Keratinocyte (primary cell): ENCODE data around the gene FZR1. TPM values are rescaled to one million over a fixed set of nuclear protein-coding genes. Genes with fewer than 3 reads are reported as not detected.

Experiments used
- DNase-seq: peaks from one replicate; pipeline ENCODE4 v3.0.0-alpha.2; 2011; ENCODE audit warnings: low read depth, missing footprints, low spot score
- FAIRE-seq: peaks from 2 replicates; lab custom pipeline; 2011; peaks lifted over from hg19 to GRCh38; lab: Jason Lieb, UNC
- H2AFZ ChIP-seq: 2 replicates; pipeline ENCODE4 v1.6.0; 2012; ENCODE audit warnings: low read length, control low read depth, inconsistent platforms; ENCODE audit not compliant: control insufficient read depth
- H3K27ac ChIP-seq: 2 replicates; pipeline ENCODE4 v1.5.1; 2011; ENCODE audit warnings: low read length; ENCODE audit not compliant: control insufficient read depth, insufficient read depth
- H3K27me3 ChIP-seq: 3 replicates; pipeline ENCODE4 v1.6.0; 2011; ENCODE audit warnings: low read length; ENCODE audit not compliant: control insufficient read depth, insufficient read depth; ENCODE audit errors: extremely low read depth
- H3K36me3 ChIP-seq, 2 experiments: 2 replicates in 1 of 2; 3 replicates in 1 of 2; pipeline ENCODE4 v1.5.1; 2011; ENCODE audit warnings: low read length in 2 of 2, mild to moderate bottlenecking in 1 of 2; ENCODE audit not compliant: control insufficient read depth in 2 of 2, insufficient read depth in 2 of 2; ENCODE audit errors: extremely low read depth in 1 of 2
- H3K4me1 ChIP-seq: 3 replicates; pipeline ENCODE4 v1.5.1; 2011; ENCODE audit warnings: low read length; ENCODE audit not compliant: control insufficient read depth, insufficient read depth; ENCODE audit errors: extremely low read depth
- H3K4me2 ChIP-seq: 3 replicates; pipeline ENCODE4 v1.6.0; 2011; ENCODE audit warnings: low read depth, low read length; ENCODE audit not compliant: control insufficient read depth, insufficient read depth; ENCODE audit errors: extremely low read depth
- H3K4me3 ChIP-seq, 3 experiments: fragments of 200-600 bp in 1 of 3; sonication (generic) in 1 of 3; 2 replicates in 2 of 3; 3 replicates in 1 of 3; pipeline ENCODE4 v1.5.1; 2011 to 2016; ENCODE audit warnings: low read length in 3 of 3, mild to moderate bottlenecking in 3 of 3, control low read depth in 2 of 3, inconsistent platforms in 1 of 3, low read depth in 1 of 3, mixed read lengths in 1 of 3, mixed run types in 1 of 3, moderate library complexity in 1 of 3; ENCODE audit not compliant: control insufficient read depth in 2 of 3, insufficient read depth in 2 of 3; ENCODE audit errors: extremely low read depth in 1 of 3
- H3K79me2 ChIP-seq: 2 replicates; pipeline ENCODE4 v1.6.0; 2012; ENCODE audit warnings: low read length; ENCODE audit not compliant: control insufficient read depth, insufficient read depth
- H3K9ac ChIP-seq: 3 replicates; pipeline ENCODE4 v1.6.0; 2011; ENCODE audit warnings: low read length; ENCODE audit not compliant: control insufficient read depth, insufficient read depth; ENCODE audit errors: extremely low read depth
- H3K9me1 ChIP-seq: 3 replicates; pipeline ENCODE4 v1.6.0; 2011; ENCODE audit warnings: low read length; ENCODE audit not compliant: control insufficient read depth, insufficient read depth; ENCODE audit errors: extremely low read depth
- H3K9me3 ChIP-seq: 2 replicates; pipeline ENCODE4 v1.5.1; 2012; ENCODE audit warnings: low read depth, low read length; ENCODE audit not compliant: control insufficient read depth
- H4K20me1 ChIP-seq: 3 replicates; pipeline ENCODE4 v1.6.0; 2011; ENCODE audit warnings: low read length; ENCODE audit not compliant: control insufficient read depth, insufficient read depth; ENCODE audit errors: extremely low read depth
- CTCF ChIP-seq, 3 experiments: IDR thresholded peaks in 1 of 3; conservative IDR thresholded peaks in 1 of 3; optimal IDR thresholded peaks in 1 of 3; 2 replicates in 2 of 3; 3 replicates in 1 of 3; pipeline versions ENCODE3 to v1.5.1; 2011; ENCODE audit warnings: low read length in 3 of 3, mild to moderate bottlenecking in 3 of 3, moderate library complexity in 2 of 3, control low read depth in 1 of 3, inconsistent platforms in 1 of 3; ENCODE audit not compliant: insufficient read depth in 2 of 3; ENCODE audit errors: extremely low read depth in 1 of 3
- EZH2 ChIP-seq: IDR thresholded peaks from one replicate; pipeline ENCODE4 v1.6.1; 2012; ENCODE audit warnings: inconsistent platforms, mild to moderate bottlenecking, low read length, moderate library complexity
- dilution Hi-C: fragments of 300-500 bp; cut with MboI; formaldehyde crosslinking; loops from one replicate; pipeline ENCODE4 v1.7.0; 2020; ENCODE audit warnings: low sequenced_read_pairs; ENCODE audit not compliant: extremely low pct_ligation_motif_present
- polyA plus RNA-seq, 5 experiments: library from polyadenylated mRNA; depleted of rRNA in 3 of 5; stranded (reverse) in 3 of 5; stranded (forward) in 1 of 5; unstranded in 1 of 5; fragments of >200 nt; gene quantifications; 1 replicate in 1 of 5; 2 replicates in 3 of 5; 3 replicates in 1 of 5; pipeline versions ENCODE4 v1.2.1 to v1.2.3, GENCODE V29; 2011 to 2012; ENCODE audit warnings: missing spikeins in 2 of 5, low read depth in 1 of 5, low replicate concordance in 1 of 5

The FZR1 gene
- polyA plus RNA-seq, 1 donor (not counting 4 experiments of a cell fraction or from before 2014, with no cell fraction given), result 23.3 TPM

GRCh38 chr19:3464587-3465235 lies 41.4 kb upstream of the FZR1 start:
- Histone ChIP-seq H3K27me3 (no peaks in the 10 kb centered on the region), H3K36me3 (peaks cover 2 to 5% of the 10 kb centered on the region in 2 experiments), H3K79me2 (no peaks in the 10 kb centered on the region), H3K27ac (no peak overlapping the region), H3K4me1 (no peaks in the 10 kb centered on the region), H3K9me1 (no peaks in the 10 kb centered on the region), H3K9ac (no peak overlapping the region), H3K4me2 (no peak overlapping the region), H4K20me1 (no peaks in the 10 kb centered on the region), H3K9me3 (peaks cover 2% of the 10 kb centered on the region), H2AFZ (no peak overlapping the region), H3K4me3 (no peak overlapping the region)
- no peak for TF ChIP-seq EZH2
- TF ChIP-seq CTCF (optimal IDR thresholded peaks at IDR 0.05 in 1 of 3, IDR thresholded peaks at IDR 0.05 in 1 of 3, conservative IDR thresholded peaks at IDR 0.05 in 1 of 3; ENCODE audit: extremely low read depth in 1 of 3, insufficient read depth in 2 of 3, low read length in 3 of 3), result no peak
- dilution Hi-C loops, result no loop called here
- DNase-seq, result no peak
- no peak for FAIRE-seq

GRCh38 chr19:3465552-3465951 lies 40.6 kb upstream of the FZR1 start:
- Histone ChIP-seq H3K4me1 (no peaks in the 10 kb centered on the region), H3K9me3 (peaks cover 2% of the 10 kb centered on the region), H3K79me2 (no peaks in the 10 kb centered on the region), H4K20me1 (peaks cover 3% of the 10 kb centered on the region), H3K9ac (no peak overlapping the region), H3K36me3 (peaks cover 0 to 2% of the 10 kb centered on the region in 2 experiments), H3K9me1 (no peaks in the 10 kb centered on the region), H3K27me3 (peaks cover 5% of the 10 kb centered on the region), H3K27ac (no peak overlapping the region), H3K4me2 (no peak overlapping the region), H2AFZ (no peak overlapping the region), H3K4me3 (no peak overlapping the region)
- DNase-seq, result no peak
- FAIRE-seq, result no peak
- TF ChIP-seq EZH2 (no peak), CTCF (optimal IDR thresholded peaks at IDR 0.05 in 1 of 3, IDR thresholded peaks at IDR 0.05 in 1 of 3, conservative IDR thresholded peaks at IDR 0.05 in 1 of 3; ENCODE audit: extremely low read depth in 1 of 3, insufficient read depth in 2 of 3, low read length in 3 of 3) (no peak)
- dilution Hi-C loops, result no loop called here
